ENCODE results near the gene ERC1.

Gene ERC1

DNA sequence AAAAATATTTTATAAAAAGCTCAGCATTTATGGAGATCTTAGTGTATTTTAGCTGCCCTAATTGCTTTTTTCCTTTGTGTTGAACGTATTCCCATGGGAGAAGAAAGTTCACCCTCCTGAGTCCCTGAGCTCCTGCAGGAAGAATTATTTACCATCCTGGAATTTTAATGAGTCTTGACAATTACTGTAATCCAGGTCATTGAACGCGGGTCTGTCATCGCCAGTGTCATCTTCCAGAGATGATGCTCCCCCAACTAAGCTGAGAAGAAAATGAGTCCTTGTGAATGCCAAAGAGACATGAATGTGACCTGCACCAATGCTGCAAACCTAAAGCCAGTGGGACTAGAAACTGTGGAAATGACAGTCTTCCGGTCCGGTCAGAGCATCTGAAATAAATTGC, 473.9 kb downstream of the ERC1 start:
- Histone ChIP-seq H3K4me3 (ENCODE audit: low read depth, low read length) (no peak overlapping the region), H3K4me1 (ENCODE audit: control insufficient read depth, insufficient read depth, low read length) (peaks cover 7% of the 10 kb centered on the region; the same call in 1 of the 2 replicates), H3K27ac (ENCODE audit: extremely low read depth, low read depth, low read length) (no peak overlapping the region), H3K36me3 (ENCODE audit: control insufficient read depth in 2 of 2, insufficient read depth in 1 of 2, low read length in 2 of 2) (no peaks in the 10 kb centered on the region), H3K9me3 (ENCODE audit: control insufficient read depth, insufficient read depth, low read depth, low read length) (no peaks in the 10 kb centered on the region)
- ChIA-PET POLR2A (interaction anchor here (1.4 kb wide), 1 partner anchor 10 kb away, joined by 4 read pairs; no protein-coding TSS in a partner anchor), CTCF (no interaction called here)
- no peak for TF ChIP-seq ZNF2 (tag by site-specific recombination; IDR thresholded peaks at IDR 0.05)
- TF ChIP-seq ZNF175 (tag by site-specific recombination; IDR thresholded peaks at IDR 0.05), result no peak
- no peak for TF ChIP-seq ZNF416 (tag by site-specific recombination; IDR thresholded peaks at IDR 0.05)
- TF ChIP-seq ZNF391 (tag by site-specific recombination; IDR thresholded peaks at IDR 0.05; ENCODE audit: borderline replicate concordance, low read depth), result no peak
- TF ChIP-seq, protein P1, sequence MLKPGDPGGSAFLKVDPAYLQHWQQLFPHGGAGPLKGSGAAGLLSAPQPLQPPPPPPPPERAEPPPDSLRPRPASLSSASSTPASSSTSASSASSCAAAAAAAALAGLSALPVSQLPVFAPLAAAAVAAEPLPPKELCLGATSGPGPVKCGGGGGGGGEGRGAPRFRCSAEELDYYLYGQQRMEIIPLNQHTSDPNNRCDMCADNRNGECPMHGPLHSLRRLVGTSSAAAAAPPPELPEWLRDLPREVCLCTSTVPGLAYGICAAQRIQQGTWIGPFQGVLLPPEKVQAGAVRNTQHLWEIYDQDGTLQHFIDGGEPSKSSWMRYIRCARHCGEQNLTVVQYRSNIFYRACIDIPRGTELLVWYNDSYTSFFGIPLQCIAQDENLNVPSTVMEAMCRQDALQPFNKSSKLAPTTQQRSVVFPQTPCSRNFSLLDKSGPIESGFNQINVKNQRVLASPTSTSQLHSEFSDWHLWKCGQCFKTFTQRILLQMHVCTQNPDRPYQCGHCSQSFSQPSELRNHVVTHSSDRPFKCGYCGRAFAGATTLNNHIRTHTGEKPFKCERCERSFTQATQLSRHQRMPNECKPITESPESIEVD (tag by site-specific recombination; IDR thresholded peaks at IDR 0.05), result 0 out of 2 replicates have a peak, but pooled peaks have one; percentile 18

DNA sequence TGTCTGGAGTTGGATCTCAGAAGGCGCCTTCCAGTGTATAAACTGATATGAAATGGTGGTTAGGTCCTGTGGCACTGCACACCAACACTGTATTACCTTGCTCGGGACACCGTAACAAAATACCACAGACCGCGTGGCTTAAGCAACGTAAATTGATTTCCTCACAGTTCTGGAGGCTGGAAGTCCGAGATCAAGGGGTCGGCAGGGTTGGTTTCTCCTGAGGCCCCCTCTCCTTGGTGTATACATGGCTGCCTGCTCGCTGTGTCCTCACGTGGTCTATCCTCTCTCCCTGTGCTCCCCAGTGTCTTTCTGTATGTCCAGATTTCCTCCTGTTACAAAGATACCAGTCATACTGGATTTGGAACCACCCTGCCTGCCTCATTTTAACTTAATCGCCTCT, 475.0 kb downstream of the ERC1 start:
- TF ChIP-seq ZNF670 (tag by site-specific recombination; IDR thresholded peaks at IDR 0.05; ENCODE audit: low read depth), result no peak
- no peak for TF ChIP-seq ZNF677 (tag by site-specific recombination; IDR thresholded peaks at IDR 0.05)
- peak; percentile 97 for TF ChIP-seq ZNF548 (tag by site-specific recombination; IDR thresholded peaks at IDR 0.05)
- peak; percentile 0 for TF ChIP-seq SETDB1 (IDR thresholded peaks at IDR 0.05; ENCODE audit: insufficient read length, low read length)

DNA sequence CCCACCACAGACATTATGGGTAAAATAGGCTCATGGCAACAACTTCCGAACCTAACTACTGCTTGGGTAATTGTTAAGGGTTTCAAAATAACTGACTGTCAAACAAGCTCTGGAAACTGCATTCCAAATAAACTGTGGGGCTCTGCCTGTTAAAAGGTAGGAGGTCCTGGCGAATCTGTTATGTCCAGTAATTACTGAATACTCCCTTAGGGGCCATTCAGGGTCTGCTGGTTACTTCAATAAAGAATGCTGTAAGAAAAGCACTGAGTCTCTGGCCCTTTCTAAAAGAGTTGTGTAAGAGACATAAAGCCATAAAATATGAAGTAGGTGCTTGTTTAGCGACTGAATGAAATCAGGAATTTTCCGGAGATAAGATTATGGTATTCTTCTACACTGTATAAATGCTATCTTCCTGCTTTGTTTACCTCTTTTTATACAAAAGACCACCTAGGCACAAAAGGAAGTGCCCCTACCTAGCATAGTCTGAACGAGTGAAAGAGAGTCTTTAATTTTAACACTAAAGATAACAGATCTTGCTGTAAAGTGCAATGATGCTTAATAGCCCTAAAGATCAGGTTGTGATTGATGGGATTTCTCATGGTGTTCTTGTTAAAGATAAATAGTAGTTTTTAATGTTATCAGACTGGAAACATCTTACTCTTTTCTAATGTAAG, 475.6 kb downstream of the ERC1 start:
- Histone ChIP-seq H3K9me3 (ENCODE audit: control insufficient read depth, insufficient read depth, low read depth, low read length) (no peaks in the 10 kb centered on the region), H3K4me3 (ENCODE audit: low read depth, low read length) (no peak overlapping the region), H3K4me1 (ENCODE audit: control insufficient read depth, insufficient read depth, low read length) (peaks cover 7% of the 10 kb centered on the region; the same call in 1 of the 2 replicates), H3K27ac (ENCODE audit: extremely low read depth, low read depth, low read length) (peak overlapping the region; percentile 45; the same call in 1 of the 2 replicates), H3K36me3 (ENCODE audit: control insufficient read depth in 2 of 2, insufficient read depth in 1 of 2, low read length in 2 of 2) (no peaks in the 10 kb centered on the region)
- POLR2A ChIA-PET, result no interaction called here
- CTCF ChIA-PET, result no interaction called here
- TF ChIP-seq ZNF843 (tag by site-specific recombination; IDR thresholded peaks at IDR 0.05) (peak; percentile 67; the same call in 1 of the 2 replicates), HOXD13 (CRISPR knock-in tag; IDR thresholded peaks at IDR 0.05; ENCODE audit: borderline replicate concordance) (peak; percentile 75; the same call in 1 of the 2 replicates), ZNF768 (tag by site-specific recombination; IDR thresholded peaks at IDR 0.05) (no peak), GLIS1 (tag by site-specific recombination; IDR thresholded peaks at IDR 0.05) (peak; percentile 14; the same call in 1 of the 2 replicates), MEIS1 (CRISPR knock-in tag; IDR thresholded peaks at IDR 0.05; ENCODE audit: borderline replicate concordance) (peak; percentile 44; the same call in 1 of the 2 replicates), KLF1 (tag by site-specific recombination; IDR thresholded peaks at IDR 0.05) (no peak), ZNF146 (tag by site-specific recombination; IDR thresholded peaks at IDR 0.05) (no peak), ZBTB1 (tag by site-specific recombination; IDR thresholded peaks at IDR 0.05) (no peak), GFI1B (tag by site-specific recombination; IDR thresholded peaks at IDR 0.05) (no peak), ZNF571 (tag by site-specific recombination; IDR thresholded peaks at IDR 0.05) (no peak), FEZF1 (tag by site-specific recombination; IDR thresholded peaks at IDR 0.05) (peak; percentile 76), ZNF623 (tag by site-specific recombination; IDR thresholded peaks at IDR 0.05) (no peak)
- TF ChIP-seq, protein P2, sequence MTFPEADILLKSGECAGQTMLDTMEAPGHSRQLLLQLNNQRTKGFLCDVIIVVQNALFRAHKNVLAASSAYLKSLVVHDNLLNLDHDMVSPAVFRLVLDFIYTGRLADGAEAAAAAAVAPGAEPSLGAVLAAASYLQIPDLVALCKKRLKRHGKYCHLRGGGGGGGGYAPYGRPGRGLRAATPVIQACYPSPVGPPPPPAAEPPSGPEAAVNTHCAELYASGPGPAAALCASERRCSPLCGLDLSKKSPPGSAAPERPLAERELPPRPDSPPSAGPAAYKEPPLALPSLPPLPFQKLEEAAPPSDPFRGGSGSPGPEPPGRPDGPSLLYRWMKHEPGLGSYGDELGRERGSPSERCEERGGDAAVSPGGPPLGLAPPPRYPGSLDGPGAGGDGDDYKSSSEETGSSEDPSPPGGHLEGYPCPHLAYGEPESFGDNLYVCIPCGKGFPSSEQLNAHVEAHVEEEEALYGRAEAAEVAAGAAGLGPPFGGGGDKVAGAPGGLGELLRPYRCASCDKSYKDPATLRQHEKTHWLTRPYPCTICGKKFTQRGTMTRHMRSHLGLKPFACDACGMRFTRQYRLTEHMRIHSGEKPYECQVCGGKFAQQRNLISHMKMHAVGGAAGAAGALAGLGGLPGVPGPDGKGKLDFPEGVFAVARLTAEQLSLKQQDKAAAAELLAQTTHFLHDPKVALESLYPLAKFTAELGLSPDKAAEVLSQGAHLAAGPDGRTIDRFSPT (tag by site-specific recombination; IDR thresholded peaks at IDR 0.05), result no peak
- TF ChIP-seq, protein P3, sequence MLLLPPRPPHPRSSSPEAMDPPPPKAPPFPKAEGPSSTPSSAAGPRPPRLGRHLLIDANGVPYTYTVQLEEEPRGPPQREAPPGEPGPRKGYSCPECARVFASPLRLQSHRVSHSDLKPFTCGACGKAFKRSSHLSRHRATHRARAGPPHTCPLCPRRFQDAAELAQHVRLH (tag by site-specific recombination; IDR thresholded peaks at IDR 0.05), result 0 out of 2 replicates have a peak, but pooled peaks have one; percentile 27
- TF ChIP-seq, protein P4, sequence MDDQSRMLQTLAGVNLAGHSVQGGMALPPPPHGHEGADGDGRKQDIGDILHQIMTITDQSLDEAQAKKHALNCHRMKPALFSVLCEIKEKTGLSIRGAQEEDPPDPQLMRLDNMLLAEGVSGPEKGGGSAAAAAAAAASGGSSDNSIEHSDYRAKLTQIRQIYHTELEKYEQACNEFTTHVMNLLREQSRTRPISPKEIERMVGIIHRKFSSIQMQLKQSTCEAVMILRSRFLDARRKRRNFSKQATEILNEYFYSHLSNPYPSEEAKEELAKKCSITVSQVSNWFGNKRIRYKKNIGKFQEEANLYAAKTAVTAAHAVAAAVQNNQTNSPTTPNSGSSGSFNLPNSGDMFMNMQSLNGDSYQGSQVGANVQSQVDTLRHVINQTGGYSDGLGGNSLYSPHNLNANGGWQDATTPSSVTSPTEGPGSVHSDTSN (CRISPR knock-in tag; IDR thresholded peaks at IDR 0.05), result no peak
- TF ChIP-seq, protein P5, sequence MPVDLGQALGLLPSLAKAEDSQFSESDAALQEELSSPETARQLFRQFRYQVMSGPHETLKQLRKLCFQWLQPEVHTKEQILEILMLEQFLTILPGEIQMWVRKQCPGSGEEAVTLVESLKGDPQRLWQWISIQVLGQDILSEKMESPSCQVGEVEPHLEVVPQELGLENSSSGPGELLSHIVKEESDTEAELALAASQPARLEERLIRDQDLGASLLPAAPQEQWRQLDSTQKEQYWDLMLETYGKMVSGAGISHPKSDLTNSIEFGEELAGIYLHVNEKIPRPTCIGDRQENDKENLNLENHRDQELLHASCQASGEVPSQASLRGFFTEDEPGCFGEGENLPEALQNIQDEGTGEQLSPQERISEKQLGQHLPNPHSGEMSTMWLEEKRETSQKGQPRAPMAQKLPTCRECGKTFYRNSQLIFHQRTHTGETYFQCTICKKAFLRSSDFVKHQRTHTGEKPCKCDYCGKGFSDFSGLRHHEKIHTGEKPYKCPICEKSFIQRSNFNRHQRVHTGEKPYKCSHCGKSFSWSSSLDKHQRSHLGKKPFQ (tag by site-specific recombination; IDR thresholded peaks at IDR 0.05), result peak; percentile 14; the same call in 1 of the 2 replicates

More for the DNA sequence above, 475.0 kb downstream of the ERC1 start:
- Histone ChIP-seq H3K9me3 (ENCODE audit: control insufficient read depth, insufficient read depth, low read depth, low read length) (no peaks in the 10 kb centered on the region), H3K36me3 (ENCODE audit: control insufficient read depth in 2 of 2, insufficient read depth in 1 of 2, low read length in 2 of 2) (no peaks in the 10 kb centered on the region), H3K4me1 (ENCODE audit: control insufficient read depth, insufficient read depth, low read length) (peaks cover 7% of the 10 kb centered on the region; the same call in 1 of the 2 replicates), H3K4me3 (ENCODE audit: low read depth, low read length) (no peak overlapping the region), H3K27ac (ENCODE audit: extremely low read depth, low read depth, low read length) (peak overlapping the region; percentile 45; the same call in 1 of the 2 replicates)
- CTCF ChIA-PET, result no interaction called here
- POLR2A ChIA-PET, result no interaction called here
